K562 (cell line): Measurements from ENCODE around the gene KRT36. TPM values are rescaled to one million over a fixed set of nuclear protein-coding genes. Genes with fewer than 3 reads are reported as not detected.

Experiments used
- ARID3B ChIP-seq: fragments of 250-450 bp; sonication (Bioruptor Pico); IDR thresholded peaks from 2 replicates; pipeline ENCODE4 v1.4.0; 2020; ENCODE audit warnings: borderline replicate concordance
- CREBBP ChIP-seq: IDR thresholded peaks from one replicate; pipeline ENCODE4 v1.6.1; 2012; ENCODE audit warnings: low read depth, mild to moderate bottlenecking, control low read depth, inconsistent platforms, low read length
- ELK3 ChIP-seq: fragments of 450-650 bp; formaldehyde crosslinking; IDR thresholded peaks from 2 replicates; pipeline ENCODE4 v1.4.0; 2020; ENCODE audit warnings: mild to moderate bottlenecking
- FOXK1 ChIP-seq: sonication (generic); formaldehyde crosslinking; IDR thresholded peaks from 2 replicates; pipeline ENCODE4 v1.8.0; 2022; ENCODE audit warnings: missing genetic modification reagents, mild to moderate bottlenecking, borderline replicate concordance
- LEF1 ChIP-seq: fragments of 450-650 bp; IDR thresholded peaks from 2 replicates; pipeline ENCODE4 v1.6.1; 2016; ENCODE audit warnings: mild to moderate bottlenecking
- ZNF24 ChIP-seq: fragments of 450-650 bp; IDR thresholded peaks from 2 replicates; pipeline ENCODE4 v1.6.1; 2016
- ZNF316 ChIP-seq: fragments of 450-650 bp; IDR thresholded peaks from 2 replicates; pipeline ENCODE4 v1.6.1; 2016
- ZNF324 ChIP-seq: fragments of 250-450 bp; sonication (Bioruptor Pico); IDR thresholded peaks from 2 replicates; pipeline ENCODE4 v1.4.0; 2020; ENCODE audit warnings: mild to moderate bottlenecking
- polyA plus RNA-seq, 8 experiments: library from polyadenylated mRNA; depleted of rRNA in 4 of 8; stranded (reverse) in 5 of 8; unstranded in 3 of 8; fragments of >200 nt; fragmentation: Nextera tagmentation in 2 of 8; fragmentation: Illumina TruSeq in 1 of 8; extraction: Ambion mirVana in 2 of 8; extraction: Trizol in 1 of 8; gene quantifications; 2 replicates each; pipeline versions ENCODE4 v1.2.1 to v1.2.3, GENCODE V29; 2011 to 2014; ENCODE audit warnings: inconsistent platforms in 1 of 8, missing spikeins in 1 of 8
- total RNA-seq, 7 experiments: library from RNA; depleted of rRNA in 6 of 7; stranded (reverse); fragments of >200 nt in 6 of 7; fragmentation: Illumina TruSeq in 2 of 7; extraction: Trizol in 2 of 7; gene quantifications; 2 replicates each; pipeline versions ENCODE4 v1.2.1 to v1.2.3, GENCODE V29; 2011 to 2021; ENCODE audit warnings: low replicate concordance in 1 of 7

Gene KRT36
- total and polyA plus RNA-seq, 9 of the 15 experiments (the other 6 are each of a cell fraction or from before 2014, with no cell fraction given), result 0.04 TPM; not detected in 8

GRCh38 chr17:41483991-41484826 is 5.5 kb downstream of the KRT36 start (continued):
- TF ChIP-seq ELK3 (CRISPR knock-in tag), result no peak
- TF ChIP-seq ZNF24, result no peak
- no peak for TF ChIP-seq FOXK1 (CRISPR knock-in tag)
- TF ChIP-seq ZNF324 (CRISPR knock-in tag), result no peak
- 0 out of 2 replicates have a peak, but pooled peaks have one; percentile 2 for TF ChIP-seq ZNF316
- TF ChIP-seq ARID3B (CRISPR knock-in tag), result no peak
- TF ChIP-seq CREBBP, result no peak
- TF ChIP-seq LEF1, result no peak
